Mesenchymal stem cell (in vitro differentiated cells and primary cell): ENCODE data around the gene FNDC3B.

Experiments
- DNase-seq: peaks from one replicate; pipeline ENCODE4 v3.0.0-alpha.2; 2013
- H2AFZ ChIP-seq: one replicate; pipeline ENCODE4 v1.6.1; 2013; ENCODE audit warnings: low read depth, mild to moderate bottlenecking, control low read depth, inconsistent platforms, low read length, moderate library complexity
- H2AK5ac ChIP-seq: 2 replicates; pipeline ENCODE4 v1.6.1; 2013; ENCODE audit warnings: low read length, moderate library complexity, mild to moderate bottlenecking, inconsistent platforms; ENCODE audit not compliant: severe bottlenecking
- H2BK120ac ChIP-seq: one replicate; pipeline ENCODE4 v1.6.1; 2013; ENCODE audit warnings: low read depth, mild to moderate bottlenecking, inconsistent platforms, low read length, moderate library complexity
- H2BK12ac ChIP-seq, 2 experiments: one replicate each; pipeline ENCODE4 v1.6.1; 2013; ENCODE audit warnings: inconsistent platforms in 2 of 2, low read length in 2 of 2, mild to moderate bottlenecking in 2 of 2, moderate library complexity in 2 of 2, control low read depth in 1 of 2
- H2BK15ac ChIP-seq: one replicate; pipeline ENCODE4 v1.6.1; 2013; ENCODE audit warnings: mild to moderate bottlenecking, low read depth, inconsistent platforms; ENCODE audit not compliant: poor library complexity, severe bottlenecking
- H2BK5ac ChIP-seq: 2 replicates; pipeline ENCODE4 v1.6.1; 2013; ENCODE audit warnings: low read depth, mild to moderate bottlenecking, low read length, control low read depth, inconsistent platforms; ENCODE audit not compliant: poor library complexity, severe bottlenecking
- H3K14ac ChIP-seq, 2 experiments: one replicate each; pipeline ENCODE4 v1.6.1; 2013; ENCODE audit warnings: inconsistent platforms in 2 of 2, low read length in 2 of 2, control low read depth in 1 of 2, mild to moderate bottlenecking in 1 of 2, moderate library complexity in 1 of 2
- H3K18ac ChIP-seq, 2 experiments: one replicate each; pipeline ENCODE4 v1.6.1; 2013; ENCODE audit warnings: inconsistent platforms in 2 of 2, low read length in 2 of 2, control low read depth in 1 of 2, low read depth in 1 of 2, mild to moderate bottlenecking in 1 of 2
- H3K23ac ChIP-seq, 2 experiments: one replicate each; pipeline ENCODE4 v1.6.1; 2013; ENCODE audit warnings: inconsistent platforms in 2 of 2, low read length in 2 of 2, mild to moderate bottlenecking in 2 of 2, moderate library complexity in 2 of 2, control low read depth in 1 of 2
- H3K27ac ChIP-seq: 2 replicates; pipeline ENCODE4 v1.5.1; 2013; ENCODE audit warnings: mild to moderate bottlenecking, moderate library complexity, low read length, control low read depth, inconsistent platforms; ENCODE audit not compliant: poor library complexity, severe bottlenecking
- H3K27me3 ChIP-seq, 2 experiments: 2 replicates each; pipeline versions ENCODE4 v1.6.1 to v1.7.0; 2013; ENCODE audit warnings: low read length in 2 of 2, mild to moderate bottlenecking in 2 of 2, moderate library complexity in 2 of 2, control low read depth in 1 of 2, inconsistent platforms in 1 of 2; ENCODE audit not compliant: control insufficient read depth in 1 of 2, insufficient read depth in 1 of 2
- H3K36me3 ChIP-seq, 2 experiments: 2 replicates each; pipeline versions ENCODE4 v1.6.1 to v1.7.0; 2013; ENCODE audit warnings: low read length in 2 of 2, control low read depth in 1 of 2, inconsistent platforms in 1 of 2, low read depth in 1 of 2, mild to moderate bottlenecking in 1 of 2; ENCODE audit not compliant: insufficient read depth in 2 of 2, control insufficient read depth in 1 of 2
- H3K4ac ChIP-seq, 2 experiments: one replicate each; pipeline ENCODE4 v1.6.1; 2013; ENCODE audit warnings: inconsistent platforms in 2 of 2, low read length in 2 of 2, mild to moderate bottlenecking in 2 of 2, moderate library complexity in 2 of 2, control low read depth in 1 of 2, low read depth in 1 of 2
- H3K4me1 ChIP-seq: 2 replicates; pipeline ENCODE4 v1.6.1; 2013; ENCODE audit warnings: low read depth, low read length, control low read depth; ENCODE audit not compliant: control insufficient read depth, insufficient read depth
- H3K4me2 ChIP-seq: 2 replicates; pipeline ENCODE4 v1.6.1; 2013; ENCODE audit warnings: low read length, mild to moderate bottlenecking, inconsistent platforms; ENCODE audit not compliant: poor library complexity, severe bottlenecking
- H3K4me3 ChIP-seq, 2 experiments: 2 replicates each; pipeline versions ENCODE4 v1.5.1 to v1.7.0; 2013; ENCODE audit warnings: low read length in 2 of 2, mild to moderate bottlenecking in 2 of 2, control low read depth in 1 of 2, low read depth in 1 of 2; ENCODE audit not compliant: insufficient read depth in 1 of 2
- H3K79me1 ChIP-seq: replicated peaks from 2 replicates; pipeline ENCODE4 v1.6.1; 2013; ENCODE audit warnings: mild to moderate bottlenecking, control low read depth, low read length, inconsistent platforms; ENCODE audit not compliant: poor library complexity, severe bottlenecking
- H3K9ac ChIP-seq: 2 replicates; pipeline ENCODE4 v1.7.0; 2013; ENCODE audit warnings: mild to moderate bottlenecking, low read length, moderate library complexity
- H3K9me3 ChIP-seq: 2 replicates; pipeline ENCODE4 v1.7.0; 2013; ENCODE audit warnings: mild to moderate bottlenecking, low read length; ENCODE audit not compliant: control insufficient read depth
- H4K8ac ChIP-seq: one replicate; pipeline ENCODE4 v1.6.1; 2013; ENCODE audit warnings: inconsistent platforms, mild to moderate bottlenecking, low read length, moderate library complexity
- H4K91ac ChIP-seq: one replicate; pipeline ENCODE4 v1.6.1; 2013; ENCODE audit warnings: mild to moderate bottlenecking, low read length, inconsistent platforms
- WGBS: methylation state at CpG from one replicate; pipeline ENCODE4 v1.1.7; 2013; ENCODE audit warnings: mixed read lengths; 5-methylcytosine and 5-hydroxymethylcytosine counted together

The FNDC3B gene

DNA sequence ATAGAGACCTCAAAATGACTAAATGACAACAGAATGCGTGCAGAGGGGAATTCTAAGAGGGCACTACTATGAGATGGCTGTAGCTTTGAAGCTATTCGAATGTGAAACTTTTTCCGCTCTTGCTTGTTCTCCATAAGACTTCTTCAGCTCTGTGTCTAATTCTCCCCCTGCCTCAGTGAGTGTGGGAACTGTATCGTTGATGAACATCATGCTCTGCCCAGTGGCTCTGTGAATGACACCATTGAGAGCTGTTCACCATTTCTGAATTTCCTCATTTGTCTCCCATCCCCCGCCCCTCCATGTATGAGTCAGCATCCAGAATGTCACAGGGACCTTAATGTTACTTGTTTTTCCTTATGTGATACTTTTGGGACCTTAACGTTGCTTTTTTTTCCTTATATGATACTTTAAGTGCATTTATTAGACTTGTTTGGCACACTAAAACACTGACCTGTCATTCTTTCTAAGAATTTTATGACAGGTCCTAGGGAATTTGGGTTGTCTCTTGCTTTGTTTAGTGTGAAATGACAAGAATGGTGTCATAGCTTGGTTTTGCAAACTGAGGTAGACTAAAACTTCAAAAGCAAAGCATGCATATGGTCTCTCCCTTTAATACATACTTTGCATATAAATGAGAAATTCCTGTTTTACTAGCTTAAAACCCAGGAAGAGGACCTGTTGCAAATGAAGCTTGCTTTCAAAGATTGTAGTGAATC is 99.6 kb downstream of the FNDC3B start:
- peaks cover 5 to 23% of the 10 kb centered on the region in 2 experiments for H3K36me3 ChIP-seq
- no peak overlapping the region for H3K23ac ChIP-seq
- H4K8ac ChIP-seq, result peak overlapping the region; percentile 72

DNA sequence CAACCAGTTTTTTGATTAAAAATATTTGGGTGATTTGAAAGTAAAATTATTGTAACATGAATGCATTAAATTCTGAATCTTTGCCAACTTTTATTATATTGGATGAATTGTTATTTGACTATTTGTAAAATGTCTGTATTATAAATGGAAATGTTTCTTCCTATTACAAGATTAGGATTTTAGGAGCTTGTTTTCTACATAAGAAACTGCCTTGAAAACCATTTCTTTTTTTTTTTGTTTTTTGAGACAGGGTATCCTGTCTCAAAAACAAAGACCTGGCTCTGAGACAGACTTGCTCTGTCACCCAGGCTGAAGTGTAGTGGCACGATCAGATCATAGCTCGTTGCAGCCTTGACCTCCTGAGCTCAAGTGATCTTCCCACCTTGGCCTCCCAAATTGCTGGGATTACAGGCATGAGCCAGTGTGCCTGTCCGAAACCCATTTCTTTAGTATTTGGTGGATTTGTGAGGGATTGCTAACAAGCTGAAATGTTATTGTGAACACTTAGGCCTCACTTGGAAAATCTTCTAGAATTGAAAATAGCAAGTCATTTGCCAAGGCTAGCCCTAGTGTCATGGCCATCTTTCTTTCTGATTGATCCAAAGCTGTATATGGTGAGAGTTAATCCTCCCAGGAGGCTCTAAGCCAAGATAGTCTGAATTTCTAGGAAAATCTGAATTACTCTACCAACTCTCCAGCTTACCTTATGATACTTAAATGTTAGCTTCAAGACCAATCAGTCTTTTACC is 100.3 kb downstream of the FNDC3B start:
- Histone ChIP-seq H3K4ac (peak overlapping the region; percentile 55 to 86), H3K9me3 (no peaks in the 10 kb centered on the region), H3K4me3 (no peak overlapping the region), H3K36me3 (peaks cover 9 to 24% of the 10 kb centered on the region in 2 experiments), H4K8ac (peak overlapping the region; percentile 89), H2BK120ac (peak overlapping the region; percentile 88), H2BK12ac (peak overlapping the region; percentile 16 to 18), H3K79me1 (peaks cover 6% of the 10 kb centered on the region), H3K4me1 (peaks cover 9% of the 10 kb centered on the region), H2BK5ac (peak overlapping the region; percentile 45), H2AK5ac (peak overlapping the region; percentile 98), H2BK15ac (no peak overlapping the region), H3K4me2 (no peak overlapping the region), H4K91ac (peak overlapping the region; percentile 93), H3K27ac (peak overlapping the region; percentile 98), H3K23ac (no peak overlapping the region), H3K9ac (peak overlapping the region; percentile 38), H3K27me3 (no peaks in the 10 kb centered on the region), H3K18ac (peak overlapping the region; percentile 29 to 96), H3K14ac (no peak overlapping the region), H2AFZ (no peak overlapping the region)
- 62% methylated on average over 3 of the region's 3 CpGs for WGBS
- DNase-seq, result no peak

More for the DNA sequence above, 99.6 kb downstream of the FNDC3B start:
- Histone ChIP-seq H2BK12ac (no peak overlapping the region), H4K91ac (peak overlapping the region; percentile 80), H3K27me3 (no peaks in the 10 kb centered on the region), H2BK120ac (peak overlapping the region; percentile 73), H2AK5ac (peak overlapping the region; percentile 76), H3K18ac (peak overlapping the region; percentile 54 to 89), H3K4me1 (peaks cover 9% of the 10 kb centered on the region), H3K9me3 (no peaks in the 10 kb centered on the region), H3K4ac (peak overlapping the region in 1 of 2 experiments; percentile 51), H2BK5ac (peak overlapping the region; percentile 61), H2BK15ac (no peak overlapping the region), H3K27ac (peak overlapping the region; percentile 82), H3K4me2 (no peak overlapping the region), H3K79me1 (peaks cover 4% of the 10 kb centered on the region), H3K14ac (no peak overlapping the region), H3K4me3 (peak overlapping the region in 1 of 2 experiments; percentile 15), H3K9ac (peak overlapping the region; percentile 64), H2AFZ (no peak overlapping the region)
- DNase-seq, result peak; percentile 92
- WGBS, result 18% methylated on average over 4 of the region's 6 CpGs

DNA sequence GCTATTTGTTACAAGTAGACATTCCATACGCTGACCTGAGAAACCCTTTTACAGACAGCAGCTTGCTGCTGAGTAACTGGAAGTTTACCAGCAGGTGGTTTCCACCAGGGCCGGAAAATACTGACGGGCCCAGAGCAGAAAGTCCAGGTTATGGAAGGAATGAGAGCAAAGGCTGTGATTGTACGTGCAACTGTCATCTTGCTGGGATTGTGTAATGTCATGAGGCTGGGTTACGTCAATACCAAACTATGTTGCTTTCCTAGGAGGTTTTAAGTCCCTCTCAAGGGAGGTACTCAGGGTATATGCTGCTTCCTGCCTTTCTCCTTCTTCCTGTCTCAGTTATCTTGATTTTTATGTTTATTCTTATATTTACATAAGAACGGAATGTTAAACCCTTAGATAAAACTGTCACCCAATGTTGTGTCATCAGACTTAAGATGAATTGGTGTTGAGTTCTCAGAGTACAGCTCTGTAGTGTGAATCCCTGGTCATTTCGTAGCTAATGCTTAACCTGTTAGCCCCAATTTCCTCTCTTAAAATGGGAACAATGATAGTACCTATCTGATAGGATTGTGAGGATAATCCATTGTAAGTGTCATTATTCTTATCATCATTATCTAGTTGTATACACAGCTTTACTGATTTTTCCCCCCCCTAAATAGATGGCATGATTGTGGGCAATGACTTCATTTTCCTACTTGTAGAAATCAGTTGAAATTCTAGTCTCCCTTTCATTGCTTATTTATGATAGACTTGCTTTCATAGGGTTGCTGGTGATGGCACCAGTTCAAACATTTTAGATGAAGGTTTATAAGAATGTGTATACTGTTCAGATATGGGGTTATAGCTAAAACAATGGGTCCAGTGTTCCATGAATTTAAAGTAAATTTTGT is 101.4 kb downstream of the FNDC3B start:
- Histone ChIP-seq H3K4ac (peak overlapping the region in 1 of 2 experiments; percentile 34), H2BK12ac (peak overlapping the region in 1 of 2 experiments; percentile 29), H2BK120ac (peak overlapping the region; percentile 75), H4K91ac (no peak overlapping the region), H3K4me3 (no peak overlapping the region), H2AK5ac (no peak overlapping the region), H3K27ac (peak overlapping the region; percentile 98), H3K36me3 (peaks cover 10 to 16% of the 10 kb centered on the region in 2 experiments), H3K9me3 (no peaks in the 10 kb centered on the region), H3K23ac (no peak overlapping the region), H3K27me3 (no peaks in the 10 kb centered on the region), H3K9ac (peak overlapping the region; percentile 38), H3K14ac (no peak overlapping the region), H3K79me1 (peaks cover 6% of the 10 kb centered on the region), H3K4me2 (peak overlapping the region; percentile 21), H3K18ac (peak overlapping the region in 1 of 2 experiments; percentile 54), H2BK15ac (no peak overlapping the region), H2BK5ac (peak overlapping the region; percentile 21), H2AFZ (no peak overlapping the region), H3K4me1 (peaks cover 9% of the 10 kb centered on the region), H4K8ac (no peak overlapping the region)
- DNase-seq, result peak; percentile 100
- WGBS, result 0% methylated on average over 3 of the region's 7 CpGs
